ENCODE results near the gene ACSF2.
"Not testable (repeated sequence)": the region's sequence is repeated elsewhere in the genome, so short reads cannot be mapped to it uniquely, and the experiment has no call there.

The ACSF2 gene

GRCh38 chr17:50475775-50476544 is 49.9 kb downstream of the ACSF2 start:
- H3K4me1 ChIP-seq (ENCODE audit: control extremely low read depth in 1 of 4, control insufficient read depth in 4 of 4, insufficient read depth in 4 of 4, low read length in 3 of 4): peaks cover 0 to 28% (median 25%) of the 10 kb centered on the region in 4 experiments
- 75% methylated on average over 8 of the region's 33 CpGs for WGBS (ENCODE audit: insufficient coverage)
- peaks cover 2 to 17% (median 10%) of the 10 kb centered on the region in 4 experiments for H3K36me3 ChIP-seq (ENCODE audit: control insufficient read depth in 4 of 4, insufficient read depth in 4 of 4, low read length in 3 of 4)
- H3K27ac ChIP-seq (ENCODE audit: insufficient read depth in 1 of 2, low read depth in 1 of 2, low read length in 2 of 2, poor library complexity in 1 of 2, severe bottlenecking in 2 of 2); H3K4me3 ChIP-seq (ENCODE audit: control insufficient read depth in 1 of 7, extremely low read depth in 1 of 7, insufficient read depth in 4 of 7, low read depth in 2 of 7, low read length in 6 of 7); DNase-seq; H3K9me3 ChIP-seq (ENCODE audit: control extremely low read depth in 1 of 5, control insufficient read depth in 4 of 5, insufficient read depth in 2 of 5, low read depth in 1 of 5, low read length in 4 of 5); POLR2A ChIA-PET; H3K27me3 ChIP-seq (replicated peaks in 2 of 5; ENCODE audit: control insufficient read depth in 4 of 5, insufficient read depth in 5 of 5, low read length in 4 of 5): not testable (repeated sequence)
- CTCF ChIA-PET: interaction anchor here (0.9 to 1.4 kb wide), 5 partner anchors 8 to 44 kb away, joined by 3 to 4 read pairs (median 3); no protein-coding TSS in a partner anchor

DNA sequence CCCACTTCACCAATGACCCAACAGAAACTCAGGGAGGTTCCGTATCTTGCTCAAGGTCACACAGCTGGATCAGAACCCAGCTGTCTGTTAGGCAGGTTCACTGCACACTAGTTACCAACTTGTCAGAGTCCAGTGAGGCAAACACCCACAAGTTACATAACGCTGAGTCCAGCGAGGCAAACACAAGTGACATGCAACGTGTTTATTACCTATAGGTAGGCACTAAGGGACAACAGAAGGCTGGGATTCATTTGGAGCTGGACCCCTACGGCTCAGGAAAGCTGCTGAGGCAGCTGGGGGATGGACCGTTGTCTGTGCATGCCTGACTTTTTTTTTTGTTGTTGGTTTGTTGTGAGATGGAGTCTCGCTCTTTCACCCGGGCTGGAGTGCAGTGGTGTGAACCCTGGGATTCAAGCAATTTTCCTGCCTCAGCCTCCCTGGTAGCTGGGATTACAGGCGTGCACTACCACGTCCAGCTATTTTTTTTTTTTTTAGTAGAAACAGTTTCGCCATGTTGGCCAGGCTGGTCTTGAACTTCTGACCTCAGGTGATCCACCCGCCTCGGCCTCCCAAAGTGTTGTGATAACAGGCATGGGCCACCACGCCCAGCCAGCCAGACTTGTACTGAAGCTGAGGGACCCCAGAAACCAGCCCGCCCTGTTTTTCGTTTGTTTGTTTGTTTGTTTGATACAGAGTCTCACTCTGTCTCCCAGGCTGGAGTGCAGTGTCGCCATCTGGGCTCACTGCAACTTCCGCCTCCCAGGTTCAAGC is 50.7 kb downstream of the ACSF2 start:
- peaks cover 2 to 17% (median 11%) of the 10 kb centered on the region in 4 experiments for H3K36me3 ChIP-seq (ENCODE audit: control insufficient read depth in 4 of 4, insufficient read depth in 4 of 4, low read length in 3 of 4)
- peaks cover 0 to 21% (median 17%) of the 10 kb centered on the region in 4 experiments for H3K4me1 ChIP-seq (ENCODE audit: control extremely low read depth in 1 of 4, control insufficient read depth in 4 of 4, insufficient read depth in 4 of 4, low read length in 3 of 4)
- ChIA-PET POLR2A (no interaction called here), CTCF (interaction anchor here (0.9 to 1.1 kb wide), 4 partner anchors 9 to 44 kb away, joined by 3 to 4 read pairs (median 4); no protein-coding TSS in a partner anchor)
- H3K4me3 ChIP-seq (ENCODE audit: control insufficient read depth in 1 of 7, extremely low read depth in 1 of 7, insufficient read depth in 4 of 7, low read depth in 2 of 7, low read length in 6 of 7): no peak overlapping the region
- peaks cover 0 to 4% (median 0%) of the 10 kb centered on the region in 5 experiments for H3K27me3 ChIP-seq (replicated peaks in 2 of 5; ENCODE audit: control insufficient read depth in 4 of 5, insufficient read depth in 5 of 5, low read length in 4 of 5)
- H3K9me3 ChIP-seq (ENCODE audit: control extremely low read depth in 1 of 5, control insufficient read depth in 4 of 5, insufficient read depth in 2 of 5, low read depth in 1 of 5, low read length in 4 of 5): no peaks in the 10 kb centered on the region
- H3K27ac ChIP-seq (ENCODE audit: insufficient read depth in 1 of 2, low read depth in 1 of 2, low read length in 2 of 2, poor library complexity in 1 of 2, severe bottlenecking in 2 of 2): no peak overlapping the region
- DNase-seq: no peak
- WGBS (ENCODE audit: insufficient coverage): 97% methylated on average over 15 of the region's 18 CpGs

DNA sequence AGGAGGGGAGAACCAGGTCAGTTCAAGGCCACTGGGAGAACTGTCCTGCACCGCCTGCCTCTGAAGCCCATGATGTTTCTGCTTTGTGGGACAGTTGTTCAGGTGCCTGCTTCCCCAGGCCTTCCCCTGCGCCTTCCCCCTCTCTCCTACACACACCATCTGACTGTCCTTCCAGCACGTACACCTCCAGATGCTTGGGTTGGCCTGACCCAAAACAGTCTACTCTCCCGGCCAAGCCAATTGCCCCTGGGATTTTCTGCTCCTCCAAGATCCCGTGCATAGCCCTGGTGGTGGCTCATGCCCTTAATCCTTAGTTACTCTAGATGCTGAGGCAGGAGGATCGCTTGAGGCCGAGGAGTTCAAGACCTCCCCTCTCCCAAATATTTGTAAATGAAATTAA is 52.0 kb downstream of the ACSF2 start:
- ChIA-PET POLR2A (interaction anchor here (0.6 kb wide), 1 partner anchor 81 kb away, joined by 3 read pairs; the partner anchor contains the start of gene LRRC59), CTCF (interaction anchor here (0.6 to 2.6 kb wide), 6 partner anchors 10 to 73 kb away, joined by 3 to 10 read pairs (median 5); partner anchors contain the start of gene CHAD)
- 100% methylated on average over 2 of the region's 7 CpGs for WGBS (ENCODE audit: insufficient coverage)

GRCh38 chr17:50478391-50479381 is 52.7 kb downstream of the ACSF2 start, which contains the start of gene RSAD1:
TSS of gene RSAD1 (plus strand) at chr17:50478860. CDS start at chr17:50478885, 25 bp downstream.
- 3% methylated on average over 72 of the region's 75 CpGs for WGBS (ENCODE audit: insufficient coverage)
- Histone ChIP-seq H3K27me3 (replicated peaks in 2 of 5; ENCODE audit: control insufficient read depth in 4 of 5, insufficient read depth in 5 of 5, low read length in 4 of 5) (peaks cover 0 to 4% (median 0%) of the 10 kb centered on the region in 5 experiments), H3K4me3 (ENCODE audit: control insufficient read depth in 1 of 7, extremely low read depth in 1 of 7, insufficient read depth in 4 of 7, low read depth in 2 of 7, low read length in 6 of 7) (peak within 1 kb of the TSS; percentile 86 to 94 (median 90)), H3K36me3 (ENCODE audit: control insufficient read depth in 4 of 4, insufficient read depth in 4 of 4, low read length in 3 of 4) (peaks cover 3 to 26% (median 14%) of the 10 kb centered on the region in 4 experiments), H3K9me3 (ENCODE audit: control extremely low read depth in 1 of 5, control insufficient read depth in 4 of 5, insufficient read depth in 2 of 5, low read depth in 1 of 5, low read length in 4 of 5) (no peaks in the 10 kb centered on the region), H3K4me1 (ENCODE audit: control extremely low read depth in 1 of 4, control insufficient read depth in 4 of 4, insufficient read depth in 4 of 4, low read length in 3 of 4) (peaks cover 0 to 21% (median 18%) of the 10 kb centered on the region in 4 experiments), H3K27ac (ENCODE audit: insufficient read depth in 1 of 2, low read depth in 1 of 2, low read length in 2 of 2, poor library complexity in 1 of 2, severe bottlenecking in 2 of 2) (peak within 1 kb of the TSS; percentile 7 to 85)
- ChIA-PET CTCF (interaction anchor here (0.6 to 2.6 kb wide), 17 partner anchors 8 to 385 kb away, joined by 3 to 12 read pairs (median 4); partner anchors contain the start of genes CHAD and LRRC59), POLR2A (interaction anchor here (0.5 to 0.6 kb wide), 2 partner anchors 57 to 82 kb away, joined by 3 read pairs; partner anchors contain the start of gene LRRC59)
- peak; percentile 93 to 96 (median 95) for DNase-seq

More for the DNA sequence above, 52.0 kb downstream of the ACSF2 start:
- H3K27ac ChIP-seq (ENCODE audit: insufficient read depth in 1 of 2, low read depth in 1 of 2, low read length in 2 of 2, poor library complexity in 1 of 2, severe bottlenecking in 2 of 2): peak overlapping the region in 1 of 2 experiments; percentile 85
- H3K4me1 ChIP-seq (ENCODE audit: control extremely low read depth in 1 of 4, control insufficient read depth in 4 of 4, insufficient read depth in 4 of 4, low read length in 3 of 4): peaks cover 0 to 21% (median 18%) of the 10 kb centered on the region in 4 experiments
- no peaks in the 10 kb centered on the region for H3K9me3 ChIP-seq (ENCODE audit: control extremely low read depth in 1 of 5, control insufficient read depth in 4 of 5, insufficient read depth in 2 of 5, low read depth in 1 of 5, low read length in 4 of 5)
- no peak for DNase-seq
- H3K27me3 ChIP-seq (replicated peaks in 2 of 5; ENCODE audit: control insufficient read depth in 4 of 5, insufficient read depth in 5 of 5, low read length in 4 of 5): peaks cover 0 to 4% (median 0%) of the 10 kb centered on the region in 5 experiments
- peaks cover 3 to 26% (median 13%) of the 10 kb centered on the region in 4 experiments for H3K36me3 ChIP-seq (ENCODE audit: control insufficient read depth in 4 of 4, insufficient read depth in 4 of 4, low read length in 3 of 4)
- peak overlapping the region in 5 of 7 experiments; percentile 86 to 94 (median 90) for H3K4me3 ChIP-seq (ENCODE audit: control insufficient read depth in 1 of 7, extremely low read depth in 1 of 7, insufficient read depth in 4 of 7, low read depth in 2 of 7, low read length in 6 of 7)

- Histone ChIP-seq H3K4me3 (ENCODE audit: control insufficient read depth in 1 of 7, extremely low read depth in 1 of 7, insufficient read depth in 4 of 7, low read depth in 2 of 7, low read length in 6 of 7) (peak overlapping the region in 6 of 7 experiments; percentile 86 to 94 (median 90)), H3K36me3 (ENCODE audit: control insufficient read depth in 4 of 4, insufficient read depth in 4 of 4, low read length in 3 of 4) (peaks cover 4 to 36% (median 17%) of the 10 kb centered on the region in 4 experiments), H3K9me3 (ENCODE audit: control extremely low read depth in 1 of 5, control insufficient read depth in 4 of 5, insufficient read depth in 2 of 5, low read depth in 1 of 5, low read length in 4 of 5) (no peaks in the 10 kb centered on the region), H3K27me3 (replicated peaks in 2 of 5; ENCODE audit: control insufficient read depth in 4 of 5, insufficient read depth in 5 of 5, low read length in 4 of 5) (peaks cover 0 to 4% (median 0%) of the 10 kb centered on the region in 5 experiments), H3K4me1 (ENCODE audit: control extremely low read depth in 1 of 4, control insufficient read depth in 4 of 4, insufficient read depth in 4 of 4, low read length in 3 of 4) (peaks cover 0 to 21% (median 18%) of the 10 kb centered on the region in 4 experiments), H3K27ac (ENCODE audit: insufficient read depth in 1 of 2, low read depth in 1 of 2, low read length in 2 of 2, poor library complexity in 1 of 2, severe bottlenecking in 2 of 2) (peak overlapping the region in 1 of 2 experiments; percentile 85)
- ChIA-PET CTCF (interaction anchor here (0.5 to 2.6 kb wide), 15 partner anchors 8 to 663 kb away, joined by 3 to 12 read pairs (median 4); partner anchors contain the start of gene LRRC59), POLR2A (no interaction called here)
- 25% methylated on average over 13 of the region's 19 CpGs for WGBS (ENCODE audit: insufficient coverage)
- peak; percentile 86 to 89 (median 88) for DNase-seq
These were observed 53.6 kb downstream of the ACSF2 start for GRCh38 chr17:50479522-50480141.

Data from common myeloid progenitor, CD34-positive (primary cell).